ENCODE results near the gene LAYN. TPM values are rescaled to one million over a fixed set of nuclear protein-coding genes. Genes with fewer than 3 reads are reported as not detected.

The LAYN gene
- total RNA-seq, 1 donor from 2014 or later: 9.2 TPM

- no peak for TF ChIP-seq CTCF (conservative IDR thresholded peaks at IDR 0.05)
- Mint-ChIP-seq H3K4me1 (ENCODE audit: unreplicated experiment) (peaks cover 17% of the 10 kb centered on the region), H3K27me3 (peaks cover 4% of the 10 kb centered on the region), H3K36me3 (no peaks in the 10 kb centered on the region), H3K4me3 (no peak overlapping the region), H3K9me3 (no peaks in the 10 kb centered on the region), H3K27ac (no peak overlapping the region)
- no peak for DNase-seq (ENCODE audit: extremely low spot score, unreplicated experiment)
Measured at GRCh38 chr11:111571829-111572501, 31.4 kb downstream of the LAYN start.

GRCh38 chr11:111572581-111572980, 32.1 kb downstream of the LAYN start:
- Mint-ChIP-seq H3K4me3 (no peak overlapping the region), H3K27ac (no peak overlapping the region), H3K27me3 (peaks cover 4% of the 10 kb centered on the region), H3K4me1 (ENCODE audit: unreplicated experiment) (peaks cover 17% of the 10 kb centered on the region), H3K9me3 (no peaks in the 10 kb centered on the region), H3K36me3 (no peaks in the 10 kb centered on the region)
- no peak for TF ChIP-seq CTCF (conservative IDR thresholded peaks at IDR 0.05)
- no peak for DNase-seq (ENCODE audit: extremely low spot score, unreplicated experiment)

GRCh38 chr11:111573821-111574249, 33.3 kb downstream of the LAYN start:
- TF ChIP-seq CTCF (conservative IDR thresholded peaks at IDR 0.05): no peak
- Mint-ChIP-seq H3K36me3 (no peaks in the 10 kb centered on the region), H3K9me3 (no peaks in the 10 kb centered on the region), H3K4me1 (ENCODE audit: unreplicated experiment) (peaks cover 17% of the 10 kb centered on the region), H3K27me3 (peaks cover 4% of the 10 kb centered on the region), H3K27ac (no peak overlapping the region), H3K4me3 (no peak overlapping the region)
- no peak for DNase-seq (ENCODE audit: extremely low spot score, unreplicated experiment)

GRCh38 chr11:111574373-111575225, 34.1 kb downstream of the LAYN start:
- Mint-ChIP-seq H3K27ac (peak overlapping the region; percentile 20), H3K27me3 (peaks cover 4% of the 10 kb centered on the region), H3K36me3 (no peaks in the 10 kb centered on the region), H3K9me3 (no peaks in the 10 kb centered on the region), H3K4me3 (no peak overlapping the region), H3K4me1 (ENCODE audit: unreplicated experiment) (peaks cover 17% of the 10 kb centered on the region)
- TF ChIP-seq CTCF (conservative IDR thresholded peaks at IDR 0.05): no peak
- DNase-seq (ENCODE audit: extremely low spot score, unreplicated experiment): no peak

GRCh38 chr11:111575740-111576139, 35.2 kb downstream of the LAYN start:
- no peak for TF ChIP-seq CTCF (conservative IDR thresholded peaks at IDR 0.05)
- Mint-ChIP-seq H3K9me3 (no peaks in the 10 kb centered on the region), H3K27me3 (peaks cover 4% of the 10 kb centered on the region), H3K4me1 (ENCODE audit: unreplicated experiment) (peaks cover 17% of the 10 kb centered on the region), H3K27ac (no peak overlapping the region), H3K4me3 (no peak overlapping the region), H3K36me3 (no peaks in the 10 kb centered on the region)
- DNase-seq (ENCODE audit: extremely low spot score, unreplicated experiment): no peak
